Inferior parietal cortex (tissue), 1 donor: Measurements from ENCODE around the gene CDH2.

Source experiments
- DNase-seq: peaks from one replicate; pipeline ENCODE4 v3.0.0-alpha.2; 2016; ENCODE audit errors: extremely low spot score

The CDH2 gene

GRCh38 chr18:28088477-28088876 is 88.5 kb downstream of the CDH2 start:
- no peak for DNase-seq

DNA sequence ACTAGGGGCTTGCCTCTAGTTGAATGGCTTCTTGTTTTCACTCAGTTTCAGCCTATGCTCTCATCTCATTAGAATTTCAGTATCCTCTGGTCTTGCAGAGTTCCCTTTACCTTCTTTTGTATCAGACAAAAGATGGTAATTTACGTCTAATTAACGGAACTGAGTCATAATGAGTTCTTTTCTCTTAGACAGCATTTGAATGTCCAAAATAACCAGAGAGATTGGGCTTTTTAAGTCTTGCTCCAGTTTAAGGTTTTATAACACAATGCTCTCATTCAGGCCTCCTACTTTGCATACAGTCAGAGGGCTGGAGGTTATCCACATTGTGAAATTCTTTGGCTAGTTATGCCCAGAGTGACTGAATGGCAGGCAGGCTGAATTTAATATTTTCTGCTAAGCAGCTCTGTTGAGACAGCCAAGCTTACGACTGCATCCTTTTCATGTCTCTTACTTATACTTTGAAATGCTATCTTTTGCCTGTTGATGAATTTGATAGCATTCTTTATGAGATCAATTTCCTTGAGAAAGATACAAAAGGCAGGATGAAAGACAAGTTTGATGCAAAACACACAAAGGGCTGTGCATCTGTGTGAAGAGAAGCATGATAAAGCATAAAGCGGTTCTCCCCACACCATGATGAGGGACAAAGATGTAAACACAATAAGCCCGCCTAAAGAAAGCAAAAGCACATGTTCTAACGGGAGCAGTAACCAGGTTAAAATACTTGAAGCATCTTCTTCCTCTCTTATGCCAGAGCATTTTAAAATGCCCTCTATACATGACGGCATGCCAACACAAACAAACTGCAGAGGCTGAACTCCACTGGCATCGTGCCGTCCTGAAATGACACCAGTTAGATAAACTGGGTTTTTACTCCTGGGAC is 90.0 kb downstream of the CDH2 start:
- peak; percentile 73 for DNase-seq

- no peak for DNase-seq
Measured at GRCh38 chr18:28081516-28081915, 95.4 kb downstream of the CDH2 start.

DNA sequence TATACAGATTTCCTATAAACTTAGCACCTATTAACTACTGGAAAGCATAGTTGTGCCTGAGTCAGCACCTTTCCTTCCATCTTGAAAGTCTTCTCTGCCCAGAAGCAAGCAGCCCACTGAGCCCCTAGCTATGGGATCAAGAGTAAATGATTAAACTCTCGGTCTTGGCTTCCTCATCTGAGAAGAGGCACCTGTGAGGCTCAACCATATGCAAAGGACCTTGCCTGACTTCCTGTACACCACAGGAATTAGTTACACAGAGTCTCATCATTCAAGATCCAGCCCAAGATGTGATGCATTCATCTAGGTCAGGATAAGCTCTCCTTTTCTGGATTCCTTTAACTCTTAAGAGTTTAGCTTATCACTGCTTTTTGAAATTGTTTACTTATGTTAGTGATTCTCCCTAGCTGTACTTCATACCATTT is 96.0 kb downstream of the CDH2 start:
- DNase-seq, result no peak

DNA sequence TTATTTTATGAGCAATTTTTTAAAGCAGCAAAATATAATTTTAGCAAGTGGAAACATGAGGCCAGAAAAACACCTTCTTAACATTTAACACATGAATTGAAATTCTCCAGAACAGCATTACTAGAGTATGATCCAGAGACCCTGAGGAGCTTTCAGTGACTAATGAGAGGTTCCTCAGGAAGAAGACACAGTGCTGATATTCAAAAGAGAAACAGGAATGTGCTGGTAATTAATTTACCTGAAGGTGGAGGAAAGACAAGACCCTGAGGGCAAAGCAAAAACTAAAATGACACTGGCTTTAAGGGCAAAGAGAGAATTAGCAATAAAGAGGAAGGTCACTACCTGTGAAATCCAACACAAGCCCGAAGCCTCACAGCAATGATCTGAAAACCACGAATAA is 97.0 kb downstream of the CDH2 start:
- no peak for DNase-seq

GRCh38 chr18:28078849-28079248 is 98.1 kb downstream of the CDH2 start:
- no peak for DNase-seq

DNA sequence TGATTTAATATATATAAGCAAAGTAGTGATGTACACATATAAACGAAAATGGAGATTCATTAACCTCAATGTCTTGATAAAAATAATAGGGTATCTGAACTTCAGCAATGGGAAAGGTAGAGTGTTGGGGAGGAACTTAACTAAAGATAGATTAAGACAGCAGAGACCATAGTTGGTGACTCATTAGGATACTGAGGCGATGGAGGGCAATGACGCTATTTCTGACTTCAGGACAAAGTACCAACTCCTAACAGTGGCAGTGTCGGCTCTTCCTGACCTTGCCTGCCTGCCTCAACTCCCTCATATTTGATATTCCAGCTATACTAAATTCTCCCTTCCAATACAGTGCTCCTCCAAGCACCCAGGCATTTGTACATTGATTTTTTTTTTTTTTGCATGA is 98.6 kb downstream of the CDH2 start:
- DNase-seq, result no peak

DNA sequence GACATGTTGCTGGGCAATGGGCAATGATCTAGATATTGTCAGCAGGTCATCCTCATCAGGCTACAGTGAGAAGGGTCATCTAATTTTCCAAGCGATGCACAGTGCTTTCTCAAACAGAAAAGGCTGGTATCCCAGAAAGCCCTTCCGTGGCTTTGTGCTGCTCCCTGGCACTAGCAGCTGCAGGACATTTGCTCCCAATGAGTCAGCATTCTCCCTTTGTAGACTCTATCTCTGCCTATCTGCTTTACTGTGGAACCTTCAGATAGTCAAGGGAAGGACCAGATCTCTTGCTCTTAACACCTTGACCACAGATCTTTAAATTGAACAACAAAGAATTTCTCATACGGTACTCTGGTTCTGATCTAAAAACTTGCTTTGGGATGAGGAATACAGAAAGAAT is 101.4 kb downstream of the CDH2 start:
- DNase-seq, result no peak

DNA sequence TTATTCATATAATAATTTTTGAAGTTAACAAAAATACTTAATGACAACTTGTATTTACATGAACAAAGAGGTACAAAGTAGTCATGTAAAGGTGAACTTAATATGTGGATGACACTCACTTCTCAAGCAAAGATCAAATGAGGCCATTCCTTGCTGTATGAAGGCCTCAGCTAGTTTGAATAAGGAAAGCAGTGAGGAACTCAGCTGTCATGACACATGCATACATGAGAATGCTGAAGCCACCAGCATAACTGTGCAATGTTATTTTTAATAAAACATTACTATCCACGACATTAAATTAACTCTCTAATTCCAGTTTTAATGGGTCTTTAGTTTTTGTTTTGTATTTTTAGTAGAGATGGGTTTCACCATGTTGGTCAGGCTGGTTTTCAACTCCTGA is 102.9 kb downstream of the CDH2 start:
- no peak for DNase-seq

- DNase-seq, result no peak
Measured at GRCh38 chr18:28073658-28074057, 103.3 kb downstream of the CDH2 start.

DNA sequence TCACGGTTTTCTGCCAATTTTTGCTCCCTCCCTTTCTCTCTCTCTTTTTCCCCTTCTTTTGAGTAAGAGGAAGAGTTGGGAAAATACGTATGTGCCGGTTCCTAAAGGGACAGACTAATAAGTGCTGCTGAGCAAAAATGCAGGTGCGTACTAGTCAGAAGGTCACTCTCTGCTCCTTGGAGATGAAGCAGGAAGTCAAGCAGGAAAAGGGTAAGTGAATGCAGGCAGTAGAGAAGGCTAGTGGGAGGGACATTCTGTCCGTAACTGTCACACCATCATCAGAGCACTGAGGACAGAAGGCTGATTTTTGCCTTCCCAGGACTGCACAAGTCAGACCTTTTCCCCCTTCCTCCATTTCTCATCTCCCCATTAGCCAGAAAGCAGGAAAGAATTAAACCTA is 105.7 kb downstream of the CDH2 start:
- no peak for DNase-seq

- no peak for DNase-seq
Measured at GRCh38 chr18:28068207-28068606, 108.7 kb downstream of the CDH2 start.

- no peak for DNase-seq
Measured at GRCh38 chr18:28067346-28067745, 109.6 kb downstream of the CDH2 start.

- no peak for DNase-seq
Measured at GRCh38 chr18:28065793-28066186, 111.1 kb downstream of the CDH2 start.

DNA sequence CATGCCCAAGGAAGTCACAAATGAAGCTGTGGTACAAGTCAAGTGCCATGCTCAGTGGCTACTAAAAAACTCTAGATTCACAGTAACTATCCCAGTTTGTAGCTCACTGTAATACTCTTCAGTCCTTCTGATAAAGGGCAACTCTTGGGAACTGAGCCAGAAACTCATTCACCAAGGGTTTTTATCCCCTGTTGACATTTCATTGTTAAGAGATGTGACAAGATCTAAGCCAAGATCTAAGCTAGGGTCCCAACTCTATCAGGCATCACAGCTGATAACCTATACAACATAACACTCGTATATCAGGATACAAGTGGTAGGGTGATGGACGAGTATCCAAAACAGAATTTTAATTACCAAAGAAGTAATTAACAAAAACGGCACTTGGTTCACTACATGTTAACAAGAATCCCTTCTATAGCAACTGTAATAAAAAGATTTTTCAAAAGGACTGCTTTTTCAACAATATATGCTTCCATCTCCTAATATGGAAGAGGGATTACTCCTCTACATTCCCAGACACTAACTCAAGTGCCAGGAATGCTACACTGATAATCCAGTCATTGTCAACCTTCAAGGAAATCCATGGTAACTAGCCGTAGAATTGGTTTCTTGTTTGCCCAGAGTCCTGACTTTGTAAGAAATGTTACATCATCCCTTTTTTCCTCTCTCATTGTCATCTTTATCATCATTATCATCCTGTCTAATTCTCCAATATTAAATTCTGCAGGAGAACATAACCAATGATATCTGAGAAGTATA is 111.7 kb downstream of the CDH2 start:
- DNase-seq, result no peak

DNA sequence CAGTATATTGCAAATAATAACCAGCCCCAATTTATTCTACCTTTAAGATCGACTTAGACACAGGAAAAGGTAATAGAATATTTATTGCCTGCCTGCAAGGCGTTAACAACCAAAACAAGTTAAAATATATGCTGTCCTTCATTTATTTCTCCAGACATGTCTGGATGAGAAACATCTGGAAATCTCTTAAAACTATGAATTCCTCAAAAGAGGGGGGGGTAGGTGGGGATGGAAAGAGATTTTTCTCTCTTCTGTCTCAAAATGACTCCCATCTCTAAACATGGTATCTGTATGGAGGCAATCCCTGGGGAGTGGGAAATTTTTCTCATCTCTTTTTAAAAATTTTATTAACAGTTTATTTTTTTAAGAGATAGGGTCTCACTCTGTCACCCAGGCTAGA is 113.0 kb downstream of the CDH2 start:
- no peak for DNase-seq

DNA sequence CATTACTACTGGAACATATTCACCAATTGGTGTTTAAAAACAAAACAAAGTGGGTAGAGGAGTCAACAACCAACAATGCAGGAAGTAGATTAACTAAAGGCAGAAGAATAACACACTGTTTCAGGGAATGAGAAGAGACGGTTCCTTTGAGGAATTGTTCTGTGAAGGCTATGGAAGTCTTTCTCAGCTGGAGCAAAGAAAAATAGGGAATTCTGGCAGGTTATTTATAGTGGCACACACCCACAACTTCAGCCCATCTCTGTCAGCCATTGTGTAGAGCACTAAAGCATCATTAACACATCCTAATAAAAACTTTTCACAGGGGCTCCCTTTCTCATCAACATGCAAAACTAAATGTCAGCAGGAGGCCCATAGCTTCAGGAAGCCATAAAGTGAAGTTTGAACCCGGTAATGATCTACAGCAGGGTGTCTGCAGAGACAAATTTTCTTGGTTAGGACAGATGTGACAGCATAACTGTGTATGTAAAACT is 113.6 kb downstream of the CDH2 start:
- no peak for DNase-seq

DNA sequence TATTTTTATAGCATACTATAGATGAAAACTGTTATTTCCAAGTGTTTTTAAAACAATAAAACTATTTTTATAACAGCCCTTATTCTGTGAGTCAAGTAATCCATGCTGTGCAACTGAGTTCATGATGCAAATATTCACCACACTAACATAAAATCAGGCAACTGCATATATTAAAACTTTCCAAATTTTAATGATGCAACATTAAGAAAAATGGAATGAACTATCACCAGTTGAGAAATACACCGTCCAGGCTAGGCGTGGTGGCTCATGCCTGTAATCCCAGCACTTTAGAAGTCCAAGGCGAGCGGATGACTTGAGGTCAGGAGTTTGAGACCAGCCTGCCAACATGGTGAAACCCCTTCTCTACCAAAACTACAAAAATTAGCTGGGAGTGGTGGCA is 114.5 kb downstream of the CDH2 start:
- no peak for DNase-seq

DNA sequence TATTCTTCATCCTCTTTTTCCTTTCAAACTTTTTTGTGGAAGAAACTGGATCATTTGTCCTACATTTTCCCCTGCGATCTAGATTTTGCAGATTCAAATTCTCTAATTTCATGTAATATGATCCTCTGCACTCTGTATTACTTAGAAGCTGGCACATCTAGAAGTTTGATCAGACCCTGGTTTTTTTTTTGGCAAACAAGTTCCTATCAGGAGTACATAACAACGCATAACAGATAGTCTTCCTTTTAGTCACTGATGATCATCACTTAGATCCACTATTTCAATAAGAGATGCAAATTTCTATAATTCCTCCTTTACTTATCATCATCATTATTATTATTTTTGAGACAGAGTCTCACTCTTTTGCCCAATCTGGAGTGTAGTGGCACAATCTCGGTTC is 117.1 kb downstream of the CDH2 start:
- DNase-seq, result no peak

DNA sequence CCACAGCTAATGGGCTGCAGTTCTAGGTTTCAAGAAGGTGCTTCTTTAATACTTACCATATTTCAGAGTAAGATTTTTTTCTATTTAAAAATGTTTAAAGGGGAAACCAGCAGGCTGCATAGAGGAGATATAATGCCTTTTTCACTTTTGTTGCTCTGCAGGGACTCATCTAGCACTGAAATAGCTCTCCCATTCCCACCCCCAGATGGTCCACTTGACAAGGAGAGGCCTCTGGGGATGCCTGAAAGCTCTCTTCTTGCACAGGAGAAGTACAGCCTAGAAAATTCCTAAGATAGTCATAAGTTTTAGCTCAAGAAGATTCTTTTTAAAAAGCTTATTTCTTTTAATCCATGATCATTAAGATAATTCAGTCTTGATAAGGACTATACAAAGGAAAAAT is 126.4 kb downstream of the CDH2 start:
- DNase-seq, result no peak

- no peak for DNase-seq
Measured at GRCh38 chr18:28048612-28049011, 128.3 kb downstream of the CDH2 start.

DNA sequence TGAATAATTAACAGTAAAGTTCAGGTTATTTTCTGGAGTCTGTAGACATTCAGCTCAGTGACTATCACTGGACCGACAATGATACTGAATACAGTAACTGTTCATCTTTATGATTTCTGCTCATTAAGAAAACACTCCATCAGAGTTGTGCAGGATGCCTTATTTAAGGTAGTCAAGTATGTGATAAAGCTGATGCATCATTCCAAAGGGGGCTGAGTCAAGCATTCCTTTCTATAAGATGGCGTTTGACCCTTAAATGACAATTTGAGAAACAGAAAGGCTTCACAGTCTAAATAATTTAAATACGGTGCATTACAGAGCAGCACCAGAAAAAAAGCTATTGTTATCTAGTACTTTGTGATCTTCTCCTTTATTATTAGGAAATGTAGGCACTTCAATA is 131.1 kb downstream of the CDH2 start:
- no peak for DNase-seq
